Liver (tissue), 9 donors: ENCODE measurements around the gene PDE4D. TPM values are rescaled to one million over a fixed set of nuclear protein-coding genes. Genes with fewer than 3 reads are reported as not detected.

ENCODE experiments used
- DNase-seq: peaks from one replicate; pipeline ENCODE4 v3.0.0-alpha.2; 2017; ENCODE audit warnings: low spot score
- H3K27ac ChIP-seq, 2 donors: one replicate each; pipeline ENCODE4 v1.7.0; 2013; ENCODE audit warnings: inconsistent platforms in 2 of 2, low read length in 2 of 2, control low read depth in 1 of 2, low read depth in 1 of 2, mild to moderate bottlenecking in 1 of 2
- H3K27me3 ChIP-seq, 4 donors: one replicate each; pipeline versions ENCODE4 v1.6.1 to v1.7.0; 2013; ENCODE audit warnings: low read length in 3 of 4, inconsistent platforms in 1 of 4, mild to moderate bottlenecking in 1 of 4, moderate library complexity in 1 of 4; ENCODE audit not compliant: control insufficient read depth in 4 of 4, insufficient read depth in 4 of 4
- H3K36me3 ChIP-seq, 4 donors: one replicate each; pipeline versions ENCODE4 v1.6.1 to v1.7.0; 2013; ENCODE audit warnings: low read length in 3 of 4, mild to moderate bottlenecking in 3 of 4, low read depth in 1 of 4, moderate library complexity in 1 of 4; ENCODE audit not compliant: control insufficient read depth in 4 of 4, insufficient read depth in 3 of 4
- H3K4me1 ChIP-seq, 4 donors: one replicate each; pipeline versions ENCODE4 v1.6.1 to v1.7.0; 2013; ENCODE audit warnings: low read length in 3 of 4, mild to moderate bottlenecking in 3 of 4, moderate library complexity in 1 of 4; ENCODE audit not compliant: control insufficient read depth in 4 of 4, insufficient read depth in 4 of 4
- H3K4me3 ChIP-seq, 3 donors: one replicate each; pipeline versions ENCODE4 v1.6.1 to v1.7.0; 2013; ENCODE audit warnings: low read length in 3 of 3, control low read depth in 1 of 3, low read depth in 1 of 3, mild to moderate bottlenecking in 1 of 3
- H3K9ac ChIP-seq, 2 donors: one replicate each; pipeline ENCODE4 v1.7.0; 2013; ENCODE audit warnings: low read length in 2 of 2, mild to moderate bottlenecking in 2 of 2, moderate library complexity in 2 of 2, control low read depth in 1 of 2, low read depth in 1 of 2
- H3K9me3 ChIP-seq, 4 donors: one replicate each; pipeline versions ENCODE4 v1.6.1 to v1.7.0; 2013; ENCODE audit warnings: low read length in 3 of 4; ENCODE audit not compliant: control insufficient read depth in 4 of 4
- CTCF ChIP-seq: fragments of 150-350 bp; IDR thresholded peaks from 2 replicates; pipeline ENCODE4 v1.5.1; 2017; ENCODE audit warnings: improper control_type of control experiment, low read depth, low read length; ENCODE audit not compliant: missing input control
- EGR1 ChIP-seq, 2 donors: IDR thresholded peaks; 2 replicates each; pipeline ENCODE4 v1.6.1; 2016 to 2018; ENCODE audit warnings: antibody characterized with exemption in 2 of 2, low read depth in 2 of 2
- HNF4A ChIP-seq, 2 donors: conservative IDR thresholded peaks; 2 replicates each; pipeline ENCODE4 v1.6.1; 2016; ENCODE audit warnings: antibody characterized with exemption in 2 of 2, mild to moderate bottlenecking in 2 of 2
- HNF4G ChIP-seq: IDR thresholded peaks from 2 replicates; pipeline ENCODE4 v1.6.1; 2016; ENCODE audit warnings: antibody characterized with exemption
- JUND ChIP-seq, 2 donors: IDR thresholded peaks; 2 replicates each; pipeline ENCODE4 v1.6.1; 2016; ENCODE audit warnings: antibody characterized with exemption in 2 of 2
- MAX ChIP-seq: IDR thresholded peaks from 2 replicates; pipeline ENCODE4 v1.6.1; 2016; ENCODE audit warnings: antibody characterized with exemption
- NR2F2 ChIP-seq: IDR thresholded peaks from 2 replicates; pipeline ENCODE4 v1.6.1; 2016; ENCODE audit warnings: antibody characterized with exemption
- RAD21 ChIP-seq, 2 donors: IDR thresholded peaks; 2 replicates each; pipeline ENCODE4 v1.6.1; 2016; ENCODE audit warnings: antibody characterized with exemption in 2 of 2, mild to moderate bottlenecking in 2 of 2
- SP1 ChIP-seq: IDR thresholded peaks from 2 replicates; pipeline ENCODE4 v1.6.1; 2018; ENCODE audit warnings: antibody characterized with exemption, mild to moderate bottlenecking
- TAF1 ChIP-seq: conservative IDR thresholded peaks from 2 replicates; pipeline ENCODE4 v1.6.1; 2016; ENCODE audit warnings: antibody characterized with exemption, mild to moderate bottlenecking
- WGBS: extraction: QIAGEN DNeasy Blood & Tissue Kit; methylation state at CpG from one replicate; pipeline ENCODE4 v1.1.7; 2013; 5-methylcytosine and 5-hydroxymethylcytosine counted together
- polyA plus RNA-seq, 2 donors: library from polyadenylated mRNA; stranded (reverse) in 1 of 2; unstranded in 1 of 2; fragments of 200-250 nt in 1 of 2; fragments of >200 nt in 1 of 2; fragmentation: Nextera tagmentation in 1 of 2; extraction: Ambion mirVana in 1 of 2; gene quantifications; one replicate each; pipeline versions ENCODE4 v1.2.1 to v1.2.3, GENCODE V29; 2013 to 2015
- total RNA-seq, 2 donors: library from RNA; depleted of rRNA; stranded (reverse); fragments of >200 nt; gene quantifications; one replicate each; pipeline ENCODE4 v1.2.3, GENCODE V29; 2014
- TF ChIP-seq, protein P1 (sequence below): IDR thresholded peaks from 2 replicates; pipeline ENCODE4 v1.6.1; 2016; ENCODE audit warnings: antibody characterized with exemption, mild to moderate bottlenecking
- TF ChIP-seq, protein P2 (sequence below): IDR thresholded peaks from 2 replicates; pipeline ENCODE4 v1.6.1; 2016; ENCODE audit warnings: antibody characterized with exemption
- donor health status: healthy.
- donor health status: healthy.
- donor health status: healthy.
- donor health status: healthy.
- donor health status: healthy.

The PDE4D gene
- total and polyA plus RNA-seq, 4 donors = 0.67 to 11.9 (median 6.5) TPM

- H3K27ac ChIP-seq = no peak overlapping the region
- 97% methylated on average over 6 of the region's 6 CpGs for WGBS
- no peaks in the 10 kb centered on the region for H3K36me3 ChIP-seq
- no peaks in the 10 kb centered on the region for H3K9me3 ChIP-seq
- no peak for TF ChIP-seq HNF4G
- no peak for TF ChIP-seq RAD21 (IDR thresholded peaks at IDR 0.05)
- DNase-seq = no peak
- H3K4me3 ChIP-seq = no peak overlapping the region
- no peaks in the 10 kb centered on the region for H3K27me3 ChIP-seq
- H3K4me1 ChIP-seq = no peaks in the 10 kb centered on the region
- no peak overlapping the region for H3K9ac ChIP-seq
These were observed 180.6 kb downstream of the PDE4D start for GRCh38 chr5:59712836-59713497.

- WGBS = 75% methylated on average over 1 of the region's 1 CpG
- Histone ChIP-seq H3K4me3 (no peak overlapping the region), H3K4me1 (no peaks in the 10 kb centered on the region), H3K36me3 (no peaks in the 10 kb centered on the region), H3K9me3 (no peaks in the 10 kb centered on the region), H3K27ac (no peak overlapping the region), H3K9ac (no peak overlapping the region), H3K27me3 (no peaks in the 10 kb centered on the region)
- TF ChIP-seq, protein P1, sequence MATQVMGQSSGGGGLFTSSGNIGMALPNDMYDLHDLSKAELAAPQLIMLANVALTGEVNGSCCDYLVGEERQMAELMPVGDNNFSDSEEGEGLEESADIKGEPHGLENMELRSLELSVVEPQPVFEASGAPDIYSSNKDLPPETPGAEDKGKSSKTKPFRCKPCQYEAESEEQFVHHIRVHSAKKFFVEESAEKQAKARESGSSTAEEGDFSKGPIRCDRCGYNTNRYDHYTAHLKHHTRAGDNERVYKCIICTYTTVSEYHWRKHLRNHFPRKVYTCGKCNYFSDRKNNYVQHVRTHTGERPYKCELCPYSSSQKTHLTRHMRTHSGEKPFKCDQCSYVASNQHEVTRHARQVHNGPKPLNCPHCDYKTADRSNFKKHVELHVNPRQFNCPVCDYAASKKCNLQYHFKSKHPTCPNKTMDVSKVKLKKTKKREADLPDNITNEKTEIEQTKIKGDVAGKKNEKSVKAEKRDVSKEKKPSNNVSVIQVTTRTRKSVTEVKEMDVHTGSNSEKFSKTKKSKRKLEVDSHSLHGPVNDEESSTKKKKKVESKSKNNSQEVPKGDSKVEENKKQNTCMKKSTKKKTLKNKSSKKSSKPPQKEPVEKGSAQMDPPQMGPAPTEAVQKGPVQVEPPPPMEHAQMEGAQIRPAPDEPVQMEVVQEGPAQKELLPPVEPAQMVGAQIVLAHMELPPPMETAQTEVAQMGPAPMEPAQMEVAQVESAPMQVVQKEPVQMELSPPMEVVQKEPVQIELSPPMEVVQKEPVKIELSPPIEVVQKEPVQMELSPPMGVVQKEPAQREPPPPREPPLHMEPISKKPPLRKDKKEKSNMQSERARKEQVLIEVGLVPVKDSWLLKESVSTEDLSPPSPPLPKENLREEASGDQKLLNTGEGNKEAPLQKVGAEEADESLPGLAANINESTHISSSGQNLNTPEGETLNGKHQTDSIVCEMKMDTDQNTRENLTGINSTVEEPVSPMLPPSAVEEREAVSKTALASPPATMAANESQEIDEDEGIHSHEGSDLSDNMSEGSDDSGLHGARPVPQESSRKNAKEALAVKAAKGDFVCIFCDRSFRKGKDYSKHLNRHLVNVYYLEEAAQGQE = no peak
- no peak for TF ChIP-seq JUND (IDR thresholded peaks at IDR 0.05)
- no peak for TF ChIP-seq HNF4G
- no peak for TF ChIP-seq CTCF
- TF ChIP-seq, protein P2, sequence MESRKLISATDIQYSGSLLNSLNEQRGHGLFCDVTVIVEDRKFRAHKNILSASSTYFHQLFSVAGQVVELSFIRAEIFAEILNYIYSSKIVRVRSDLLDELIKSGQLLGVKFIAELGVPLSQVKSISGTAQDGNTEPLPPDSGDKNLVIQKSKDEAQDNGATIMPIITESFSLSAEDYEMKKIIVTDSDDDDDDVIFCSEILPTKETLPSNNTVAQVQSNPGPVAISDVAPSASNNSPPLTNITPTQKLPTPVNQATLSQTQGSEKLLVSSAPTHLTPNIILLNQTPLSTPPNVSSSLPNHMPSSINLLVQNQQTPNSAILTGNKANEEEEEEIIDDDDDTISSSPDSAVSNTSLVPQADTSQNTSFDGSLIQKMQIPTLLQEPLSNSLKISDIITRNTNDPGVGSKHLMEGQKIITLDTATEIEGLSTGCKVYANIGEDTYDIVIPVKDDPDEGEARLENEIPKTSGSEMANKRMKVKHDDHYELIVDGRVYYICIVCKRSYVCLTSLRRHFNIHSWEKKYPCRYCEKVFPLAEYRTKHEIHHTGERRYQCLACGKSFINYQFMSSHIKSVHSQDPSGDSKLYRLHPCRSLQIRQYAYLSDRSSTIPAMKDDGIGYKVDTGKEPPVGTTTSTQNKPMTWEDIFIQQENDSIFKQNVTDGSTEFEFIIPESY = no peak
- TF ChIP-seq RAD21 (IDR thresholded peaks at IDR 0.05) = no peak
- TF ChIP-seq MAX = no peak
- no peak for TF ChIP-seq SP1
- TF ChIP-seq HNF4A (conservative IDR thresholded peaks at IDR 0.05) = no peak
- no peak for TF ChIP-seq TAF1
- TF ChIP-seq EGR1 (IDR thresholded peaks at IDR 0.05; ENCODE audit: low read depth in 2 of 2) = no peak
- no peak for TF ChIP-seq NR2F2
- DNase-seq = no peak
These were observed 182.2 kb downstream of the PDE4D start for GRCh38 chr5:59711310-59711709.
